ENCODE data around the gene EYS.
"Not testable (repeated sequence)": the region's sequence is repeated elsewhere in the genome, so short reads cannot be mapped to it uniquely, and the experiment has no call there.

EYS gene

DNA sequence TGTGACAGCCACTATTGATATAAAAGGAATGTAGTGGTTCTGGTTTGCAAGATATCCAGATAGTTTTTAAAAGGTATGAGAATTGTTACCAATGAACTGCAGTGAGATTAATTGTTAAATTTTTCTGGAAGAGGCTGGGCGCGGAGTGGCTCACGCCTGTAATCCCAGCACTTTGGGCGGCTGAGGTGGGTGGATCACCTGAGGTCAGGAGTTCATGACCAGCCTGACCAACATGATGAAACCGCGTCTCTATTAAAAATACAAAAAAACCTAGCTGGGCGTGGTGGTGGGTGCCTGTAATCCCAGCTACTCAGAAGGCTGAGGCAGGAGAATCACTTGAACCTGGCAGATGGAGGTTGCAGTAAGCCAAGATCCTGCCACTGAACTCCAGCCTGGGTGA is 1906.6 kb downstream of the EYS start:
- DNase-seq = not testable (repeated sequence)

DNA sequence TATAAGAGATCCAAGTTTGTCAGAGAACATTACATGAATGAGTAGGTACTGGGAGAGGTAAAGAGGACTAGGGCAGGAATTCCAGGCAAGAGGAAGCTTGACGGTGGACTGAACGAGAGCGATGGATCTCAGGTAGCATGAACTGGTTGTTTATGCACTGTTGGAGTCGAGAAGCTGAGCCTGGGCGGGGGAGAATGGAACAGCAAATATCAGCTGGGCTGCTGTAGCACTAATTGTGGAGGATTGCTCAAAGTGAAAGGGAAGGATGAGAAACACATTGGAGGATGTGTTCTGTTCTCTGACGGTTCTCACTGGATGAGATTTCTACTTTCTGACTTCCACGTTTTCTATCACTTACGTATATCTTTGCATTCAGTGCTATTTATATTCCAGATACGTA is 1907.2 kb downstream of the EYS start:
- no peak for DNase-seq

DNA sequence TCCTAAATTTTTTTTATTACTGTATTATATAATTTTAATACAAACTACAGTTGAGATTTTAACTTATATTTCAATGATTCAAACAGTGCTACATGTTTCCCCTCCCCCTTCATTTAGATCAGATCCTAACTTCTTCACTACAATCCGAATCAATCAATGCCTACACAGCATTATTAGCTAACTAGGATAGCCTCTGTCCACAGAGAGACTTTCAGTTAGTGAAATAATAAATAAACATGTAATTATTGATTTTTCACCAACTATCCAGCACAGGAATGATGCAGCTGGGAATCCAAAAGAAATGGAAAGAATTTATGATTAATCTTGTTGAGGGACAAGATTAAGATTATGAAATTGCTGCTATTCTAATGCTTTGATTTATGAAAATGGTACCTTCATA is 1907.7 kb downstream of the EYS start:
- DNase-seq = no peak

DNA sequence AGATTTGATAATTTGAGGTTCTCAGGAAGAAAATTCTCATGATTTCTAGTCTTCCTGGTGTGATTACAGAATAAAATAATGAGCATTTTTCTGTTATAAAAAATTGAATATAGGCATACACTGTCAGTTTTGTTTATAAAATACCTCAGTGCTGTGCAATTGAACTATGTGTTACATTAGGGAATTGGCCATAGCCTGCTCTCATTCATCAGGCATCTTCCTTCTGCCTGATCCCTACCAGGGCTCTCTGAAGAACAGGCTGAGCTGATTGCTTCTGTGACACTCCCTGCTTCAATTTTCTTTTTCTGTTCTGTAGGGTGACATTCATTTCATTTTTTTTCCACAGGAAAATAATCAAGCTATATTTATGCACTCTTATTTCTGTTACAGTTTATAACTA is 1908.6 kb downstream of the EYS start:
- DNase-seq = no peak

DNA sequence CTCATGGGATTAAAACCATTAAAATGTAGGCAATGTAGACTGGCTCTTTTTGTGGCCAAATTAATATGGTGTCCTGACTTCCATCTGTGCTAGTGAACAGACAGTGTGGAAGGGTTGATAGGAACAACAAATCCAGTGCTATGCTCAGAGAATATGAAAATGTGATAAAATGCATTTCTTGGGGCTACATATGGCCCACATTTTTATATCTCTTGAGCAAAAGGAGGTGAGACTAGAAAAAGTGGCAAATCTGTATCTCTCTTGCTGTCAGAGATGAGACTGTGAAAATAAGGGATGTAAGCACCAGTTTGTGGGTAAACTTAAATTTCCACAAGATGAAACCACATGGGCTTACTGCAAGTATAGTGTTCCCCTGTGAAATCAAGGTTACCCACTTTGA is 1909.3 kb downstream of the EYS start:
- DNase-seq = no peak

DNA sequence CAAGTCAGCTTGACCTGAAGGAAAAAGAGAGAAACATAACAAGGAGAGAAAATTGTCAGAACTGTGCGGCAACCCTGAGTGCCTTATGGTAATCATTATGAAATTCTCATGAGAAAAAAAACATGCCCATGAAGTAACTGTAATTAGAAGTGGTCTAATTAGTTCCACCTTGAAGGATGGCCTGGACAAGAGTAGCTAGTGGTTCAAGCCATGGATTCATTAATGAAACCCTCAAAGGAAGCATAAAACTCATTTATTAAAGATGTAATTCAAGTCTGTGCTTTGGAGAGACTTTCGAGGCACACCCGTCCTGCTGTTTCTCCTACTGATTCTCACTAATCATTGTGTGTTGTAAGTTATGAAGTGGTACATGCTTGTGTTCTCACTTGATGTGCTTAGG is 1911.2 kb downstream of the EYS start:
- no peak for DNase-seq

DNA sequence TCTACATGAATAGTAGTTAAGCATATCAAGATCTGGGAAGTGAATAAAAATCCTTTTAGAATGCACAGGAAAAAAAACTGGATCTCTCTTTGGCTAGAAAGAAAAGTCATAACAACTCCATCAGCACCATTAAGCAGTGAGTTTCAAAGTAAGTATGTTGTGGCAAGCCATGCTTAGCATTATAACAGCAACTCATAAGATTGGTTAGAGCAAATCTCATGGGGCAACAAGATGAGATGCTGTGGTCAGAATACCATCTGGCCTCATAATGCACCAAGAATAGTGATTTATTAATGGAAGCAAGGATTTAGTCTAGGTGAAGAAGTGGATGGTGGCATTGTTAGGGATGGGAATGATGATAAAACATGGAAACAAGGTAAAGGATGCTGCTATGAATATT is 1912.0 kb downstream of the EYS start:
- DNase-seq = no peak

DNA sequence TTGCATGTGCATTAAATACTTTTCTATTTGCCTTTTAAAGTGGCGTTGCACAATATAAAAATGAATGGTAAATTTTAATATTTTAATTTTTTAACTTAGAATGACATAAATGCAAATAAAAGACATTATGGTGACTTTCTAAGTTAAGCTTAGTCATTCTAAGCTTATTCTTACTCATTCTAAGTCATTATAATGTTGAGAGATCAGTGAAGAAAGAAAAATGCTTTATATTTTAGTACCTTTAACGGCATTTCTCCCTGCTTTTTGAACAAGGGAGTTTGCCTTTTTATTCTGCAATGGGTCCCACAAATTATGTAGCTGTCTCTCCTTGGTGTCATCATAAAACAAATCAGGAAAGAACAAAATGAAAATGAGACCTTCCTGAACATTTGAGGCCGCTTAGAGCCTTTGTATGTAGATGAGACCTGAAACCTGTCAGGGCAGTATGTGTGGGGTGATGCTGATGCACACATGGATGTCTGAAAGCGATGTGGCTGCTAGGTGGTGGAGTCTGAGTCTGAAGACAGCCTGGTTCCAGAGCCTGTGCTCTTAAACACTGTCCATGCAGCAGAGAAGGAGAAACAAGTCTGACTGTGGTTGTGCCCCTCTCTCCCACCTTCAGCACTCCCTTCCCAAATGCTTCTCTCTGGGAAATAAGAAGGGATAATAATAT is 1913.4 kb downstream of the EYS start:
- DNase-seq = no peak

DNA sequence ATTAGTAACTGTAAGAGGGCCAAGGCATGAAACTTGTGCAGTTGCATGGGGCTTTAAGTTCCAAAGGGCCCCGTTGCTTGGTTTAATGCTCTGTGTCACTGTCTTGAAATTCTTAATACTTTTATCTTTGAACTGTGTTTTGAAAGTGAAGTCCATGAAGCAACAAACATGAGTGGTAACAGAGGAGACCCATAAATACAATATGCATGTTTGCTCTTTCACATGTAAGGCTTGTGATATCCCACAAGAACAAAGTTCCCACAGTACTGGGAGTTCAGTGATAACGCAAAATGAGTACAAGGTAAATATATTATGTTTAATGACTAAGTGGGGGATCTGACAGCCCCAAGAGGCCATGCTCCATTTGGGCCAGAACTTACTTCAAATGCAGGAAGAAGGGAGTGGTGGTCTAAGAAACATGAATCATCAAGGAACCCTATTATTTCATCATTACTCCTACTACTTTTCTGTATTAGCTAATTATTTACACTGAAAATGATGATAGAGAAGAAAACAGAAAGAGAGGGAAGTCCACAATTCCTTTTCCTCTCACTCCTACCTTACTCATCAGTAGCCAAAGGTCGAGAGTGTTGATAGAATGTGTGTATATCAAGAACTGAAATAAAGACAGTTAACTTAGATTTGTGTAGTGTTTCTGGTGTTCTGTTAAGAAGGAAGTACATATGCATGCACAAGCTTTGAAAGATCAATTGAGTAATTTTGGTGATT is 1914.1 kb downstream of the EYS start:
- DNase-seq = no peak

DNA sequence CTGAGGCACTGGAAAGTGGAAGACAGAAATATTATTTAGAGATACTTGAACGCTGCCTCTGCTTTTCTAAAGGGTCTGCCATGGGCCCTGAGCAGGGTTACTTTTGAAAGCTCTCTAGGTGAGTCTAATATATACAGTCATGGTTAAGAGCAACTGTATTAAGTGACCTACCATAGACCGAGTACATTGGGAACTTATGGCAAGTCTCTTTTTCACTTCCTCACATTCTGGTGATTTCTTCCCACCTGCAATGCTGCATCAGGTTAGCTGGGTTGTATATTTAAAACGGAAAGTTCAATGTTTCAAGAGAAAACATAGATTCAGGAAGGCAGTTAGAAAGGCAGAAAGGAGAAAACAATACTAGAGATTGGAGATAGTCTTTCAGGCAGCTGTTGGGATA is 1916.7 kb downstream of the EYS start:
- no peak for DNase-seq

DNA sequence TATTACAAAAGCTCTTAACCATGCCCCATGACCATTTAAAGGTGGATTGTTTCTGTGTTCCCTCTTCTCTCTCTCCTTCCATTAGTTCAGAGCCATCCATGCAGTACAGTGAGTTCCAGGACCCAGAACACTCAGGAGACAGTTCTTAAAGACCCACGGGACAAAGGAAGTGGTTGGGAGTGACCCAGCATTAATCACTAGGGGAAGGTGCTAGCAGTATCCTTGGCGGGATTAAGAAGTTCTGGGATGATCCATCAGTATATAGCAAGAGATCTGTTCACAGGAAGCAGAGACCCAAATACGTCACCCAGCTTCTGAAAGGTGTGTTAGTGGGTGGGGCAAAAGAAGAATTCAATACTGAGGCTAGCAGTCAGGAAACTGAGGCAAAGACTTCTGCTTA is 1917.3 kb downstream of the EYS start:
- no peak for DNase-seq

DNA sequence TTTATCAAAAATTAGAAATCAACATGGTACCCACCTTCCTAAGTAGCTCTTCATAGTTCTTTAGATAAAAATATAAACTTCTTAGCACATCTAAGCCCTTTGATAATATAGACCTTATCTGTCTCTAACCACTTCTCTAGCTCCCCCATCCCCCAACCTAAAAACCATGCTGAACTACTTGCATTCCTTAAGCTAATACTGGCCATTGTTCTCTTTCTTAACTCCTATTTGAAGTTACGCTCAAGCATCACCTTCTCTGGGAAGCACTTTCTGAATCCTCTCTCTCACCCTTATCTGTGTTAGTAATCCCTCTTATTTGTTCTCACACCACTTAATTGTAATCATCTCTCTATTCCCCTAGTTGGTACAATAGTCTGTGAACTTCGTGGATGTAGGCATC is 1918.5 kb downstream of the EYS start:
- no peak for DNase-seq

DNA sequence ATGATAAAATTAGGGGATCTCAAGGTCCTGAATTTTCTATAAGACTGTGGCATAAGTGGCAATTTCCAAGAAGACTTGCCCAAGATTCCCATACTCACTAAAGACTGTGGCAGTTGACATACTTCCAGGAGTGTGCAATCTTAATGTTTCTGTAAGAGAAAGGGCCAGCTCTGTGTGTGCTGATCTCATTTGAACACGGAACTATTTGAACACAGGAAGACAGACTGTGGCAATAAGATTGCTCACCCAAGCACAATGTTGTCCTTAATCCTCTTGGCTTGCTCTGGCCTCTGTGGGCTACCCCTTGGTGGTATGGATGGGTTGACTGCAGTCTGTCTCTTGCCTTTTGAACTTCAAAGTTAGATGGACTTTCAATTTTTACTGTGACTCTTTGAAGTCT is 1920.0 kb downstream of the EYS start:
- no peak for DNase-seq

DNA sequence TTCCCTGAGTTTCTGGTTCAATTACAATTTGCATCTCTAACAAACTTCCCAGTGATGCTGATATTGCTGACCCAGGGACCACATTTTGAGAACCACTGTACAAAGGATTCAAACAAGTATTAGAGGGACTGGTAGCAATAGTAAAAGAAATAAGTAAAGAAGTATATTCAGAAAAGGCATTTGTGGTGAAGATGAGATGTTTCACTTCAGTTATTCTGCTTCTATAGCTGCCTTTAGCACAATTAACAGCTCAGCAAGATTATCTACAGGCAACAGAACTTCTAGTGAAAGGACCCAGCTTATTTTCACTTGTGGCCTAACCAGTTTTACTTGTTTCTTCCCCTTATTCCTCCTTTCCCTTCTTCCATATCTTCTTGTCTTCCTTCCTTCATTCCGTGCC is 1922.0 kb downstream of the EYS start:
- no peak for DNase-seq

DNA sequence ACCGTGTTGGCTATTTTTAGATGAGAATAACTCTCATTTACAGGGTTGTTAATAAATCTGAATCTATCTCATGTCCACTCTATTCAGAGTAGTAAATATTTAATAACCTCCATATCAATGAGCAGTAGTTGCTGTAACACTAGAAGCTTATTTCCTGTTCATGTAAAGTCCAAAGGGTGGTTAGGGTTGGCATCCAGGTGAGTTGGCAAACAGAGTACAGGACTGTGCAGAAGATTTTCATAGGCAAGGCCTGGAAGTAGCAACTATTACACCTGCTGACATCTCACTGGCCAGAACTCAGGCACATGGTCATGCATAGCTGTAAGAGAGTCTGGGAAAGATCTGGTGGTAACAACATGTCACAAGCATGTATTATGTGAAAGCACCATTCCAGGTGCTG is 1923.9 kb downstream of the EYS start:
- no peak for DNase-seq

DNA sequence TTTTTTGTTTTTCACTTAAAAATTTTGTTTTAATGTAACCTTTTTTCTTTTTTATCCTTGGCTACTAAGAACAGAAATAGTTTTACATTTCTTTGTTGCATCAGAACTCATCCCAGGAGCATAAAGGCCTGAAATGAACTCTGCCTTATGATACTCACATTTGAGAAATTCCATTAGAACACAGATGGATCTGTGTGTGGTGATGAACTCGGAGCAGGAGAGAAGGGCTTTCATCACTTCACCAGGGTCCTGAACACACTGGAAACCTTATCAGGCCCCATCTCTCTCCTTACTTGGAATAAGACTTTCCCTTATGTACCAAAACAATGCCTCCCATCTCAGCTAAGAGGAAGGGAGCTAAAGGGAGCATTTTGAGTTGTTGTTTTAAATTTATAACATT is 1932.1 kb downstream of the EYS start:
- no peak for DNase-seq

DNA sequence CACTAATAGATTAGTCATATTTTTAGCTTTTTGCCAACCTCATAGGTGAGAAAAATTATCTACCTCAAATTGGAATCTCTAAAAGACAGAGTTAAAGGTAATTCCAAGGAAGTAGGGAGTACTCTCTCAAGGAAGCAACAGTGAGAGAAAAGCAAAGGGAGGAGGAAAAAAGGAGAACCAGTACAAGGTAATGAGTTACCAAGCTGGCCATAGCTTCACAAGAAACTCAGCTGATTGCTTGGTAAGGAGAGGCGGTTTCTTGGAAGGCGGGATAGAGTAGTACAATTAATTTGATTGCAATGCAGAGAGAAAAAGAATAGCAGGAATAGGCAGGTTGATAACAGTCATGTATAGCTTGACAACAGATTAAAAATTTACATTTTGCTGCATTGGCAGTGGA is 1933.8 kb downstream of the EYS start:
- DNase-seq = no peak

DNA sequence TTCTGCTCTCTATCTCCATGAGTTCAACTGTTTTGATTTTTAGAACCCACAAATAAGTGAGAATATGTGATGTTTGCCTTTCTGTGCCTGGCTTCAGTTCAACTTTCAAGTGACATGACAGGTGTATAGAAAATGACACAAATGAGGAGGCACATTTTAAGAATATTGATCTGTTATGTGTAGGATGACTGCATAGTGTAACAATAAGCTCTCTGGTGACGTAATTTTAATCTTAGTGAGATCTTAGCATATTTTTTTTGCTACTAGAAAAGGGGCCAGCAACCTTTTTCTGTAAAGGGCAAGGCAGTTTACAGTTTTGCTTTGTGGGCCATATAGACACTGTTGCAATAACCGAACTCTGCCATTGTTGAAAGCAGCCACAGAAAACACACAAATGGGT is 1941.2 kb downstream of the EYS start:
- no peak for DNase-seq

DNA sequence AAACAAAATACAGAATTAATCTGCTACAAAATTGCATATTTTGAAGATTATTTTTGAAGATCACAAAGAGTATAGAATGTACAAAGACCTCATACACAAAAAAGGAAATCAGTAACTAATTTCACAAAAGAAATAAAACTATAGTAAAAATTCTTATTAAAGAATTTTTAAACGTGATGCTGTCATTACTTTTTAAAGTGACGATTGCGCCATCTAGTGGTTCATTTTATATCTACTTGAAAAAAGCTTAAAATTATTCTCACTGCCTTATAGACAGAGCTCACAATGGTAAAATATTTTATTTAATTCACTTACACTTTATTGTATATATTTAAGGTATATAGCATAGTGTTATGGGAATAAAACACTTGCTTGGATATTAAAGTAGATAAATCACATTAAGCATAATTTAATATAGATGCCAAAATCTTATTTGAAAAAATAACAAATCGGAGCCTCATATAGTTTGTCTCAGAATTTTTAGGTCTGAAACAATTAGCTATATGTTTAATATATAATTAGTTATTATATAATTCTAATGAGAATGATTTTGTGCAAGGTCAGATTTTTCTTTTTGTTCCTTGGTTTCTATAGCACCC is 1942.6 kb downstream of the EYS start:
- peak; percentile 61 for DNase-seq

DNA sequence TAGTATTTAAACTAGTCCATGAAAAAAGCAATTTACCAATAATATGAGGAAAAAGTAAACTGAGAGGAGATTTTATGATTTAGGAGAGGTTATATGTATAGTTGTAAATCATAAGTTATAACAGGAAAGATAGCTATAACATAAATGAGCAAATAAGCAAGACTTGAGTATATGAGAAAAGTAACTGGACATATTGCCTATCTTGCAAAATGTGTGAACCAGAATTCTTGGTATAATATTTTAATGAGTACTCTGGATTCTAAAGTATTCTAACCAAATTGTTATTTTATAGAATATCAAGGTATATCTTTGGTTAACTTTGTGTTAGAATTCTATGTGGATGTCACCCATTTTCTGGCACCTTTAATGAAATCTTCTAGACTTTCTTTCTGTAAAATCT is 1946.8 kb downstream of the EYS start:
- DNase-seq = no peak

DNA sequence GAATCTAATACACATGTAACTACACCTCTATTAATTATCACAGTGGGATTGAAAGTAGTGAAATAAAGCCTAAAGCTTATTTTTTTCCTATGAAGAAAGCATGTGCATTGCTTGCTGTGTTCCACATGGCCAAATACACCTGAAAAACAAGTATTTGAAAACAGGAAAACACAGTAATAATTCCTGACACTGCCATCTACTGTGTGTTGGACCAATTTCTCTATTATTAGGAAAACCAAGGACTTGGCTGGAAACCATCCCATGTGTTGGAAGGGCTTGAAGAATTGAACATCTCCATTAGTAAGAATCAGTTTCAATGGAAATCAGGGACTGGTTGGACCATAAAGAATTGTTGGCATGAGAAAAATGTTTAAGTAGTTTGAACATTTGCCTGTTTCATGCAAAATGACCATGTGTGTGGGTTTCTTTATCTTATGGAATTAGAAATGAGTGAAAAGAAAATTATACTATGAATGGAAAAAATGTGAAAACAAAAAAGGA is 1947.4 kb downstream of the EYS start:
- no peak for DNase-seq

DNA sequence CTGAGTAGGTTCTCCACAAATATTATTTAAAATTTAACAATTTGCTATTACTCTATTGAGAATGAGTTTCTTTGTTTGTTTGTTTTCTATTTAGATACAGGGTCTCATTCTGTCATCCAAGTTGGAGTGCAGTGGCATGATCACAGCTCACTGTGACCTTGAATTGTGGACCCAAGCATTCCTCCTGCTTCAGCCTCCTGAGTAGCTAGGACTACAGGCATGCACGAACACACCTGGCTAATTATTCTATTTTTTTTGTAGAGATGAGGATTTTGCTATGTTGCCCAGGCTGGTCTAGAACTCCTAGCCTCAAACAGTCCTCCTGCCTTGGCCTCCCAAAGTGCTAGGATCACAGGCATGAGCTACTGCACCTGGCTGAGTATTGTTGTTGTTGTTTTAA is 1949.2 kb downstream of the EYS start:
- no peak for DNase-seq

DNA sequence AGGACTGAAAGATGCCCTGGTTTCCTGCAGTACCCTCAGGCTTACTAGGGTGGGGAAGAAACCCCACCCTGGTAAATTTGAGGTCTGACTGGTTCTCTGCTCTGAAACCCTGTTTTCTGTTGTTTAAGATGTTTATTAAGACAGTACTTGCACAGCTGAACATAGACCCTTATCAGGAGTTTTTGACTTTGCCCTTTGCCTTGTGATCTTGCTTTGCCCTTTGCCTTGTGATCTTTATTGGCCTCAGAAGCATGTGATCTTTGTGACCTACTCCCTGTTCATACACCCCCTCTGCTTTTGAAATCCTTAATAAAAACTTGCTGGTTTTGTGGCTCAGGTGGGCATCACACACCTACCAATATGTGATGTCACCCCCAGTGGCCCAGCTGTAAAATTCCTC is 1949.8 kb downstream of the EYS start:
- not testable (repeated sequence) for DNase-seq

DNA sequence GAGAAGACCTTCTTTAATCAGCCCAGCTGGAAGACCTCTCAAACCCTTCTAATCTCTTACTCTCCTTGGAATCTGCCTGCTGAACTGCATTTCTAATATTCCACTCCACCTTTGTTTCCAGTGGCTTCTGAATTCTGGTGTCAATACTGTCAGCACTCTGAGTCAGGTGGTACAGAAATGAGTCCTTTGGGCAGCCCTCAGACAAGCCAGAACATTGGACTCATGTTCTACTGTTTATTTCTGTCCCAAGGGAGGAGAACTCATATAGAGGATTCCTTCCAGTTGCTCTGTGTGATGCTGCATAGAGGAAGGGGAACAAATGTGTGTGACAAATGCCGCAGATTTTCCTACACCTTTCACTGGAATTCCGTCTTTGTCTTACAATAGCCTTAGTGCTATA is 1956.6 kb downstream of the EYS start:
- DNase-seq = no peak

All from RPMI8226 (cell line).